Thyroid gland (tissue), 4 donors: ENCODE results near the gene TBPL2. TPM values are rescaled to one million over a fixed set of nuclear protein-coding genes. Genes with fewer than 3 reads are reported as not detected.

Experiments
- DNase-seq, 2 donors: peaks; one replicate each; pipeline ENCODE4 v3.0.0-alpha.2; 2019
- H3K27ac ChIP-seq, 3 donors: fragments of 200-600 bp; sonication (generic); 1 replicate in 2 of 3; 2 replicates in 1 of 3; pipeline ENCODE4 v1.5.1; 2016 to 2019; ENCODE audit warnings: mild to moderate bottlenecking in 1 of 3, moderate library complexity in 1 of 3
- H3K27me3 ChIP-seq: fragments of 200-600 bp; sonication (generic); one replicate; pipeline ENCODE4 v1.5.1; 2019
- H3K36me3 ChIP-seq, 2 donors: fragments of 200-600 bp; sonication (generic); one replicate each; pipeline ENCODE4 v1.5.1; 2016 to 2019
- H3K4me1 ChIP-seq, 2 donors: fragments of 200-600 bp; sonication (generic); one replicate each; pipeline ENCODE4 v1.5.1; 2017 to 2019
- H3K4me3 ChIP-seq, 3 donors: fragments of 200-600 bp; sonication (generic); replicated peaks in 1 of 3; 1 replicate in 2 of 3; 2 replicates in 1 of 3; pipeline ENCODE4 v1.5.1; 2016; ENCODE audit warnings: mild to moderate bottlenecking in 1 of 3
- H3K9me3 ChIP-seq: fragments of 200-600 bp; sonication (generic); one replicate; pipeline ENCODE4 v1.5.1; 2017
- CTCF ChIP-seq, 6 experiments: fragments of 200-600 bp in 3 of 6; fragments of 450-650 bp in 3 of 6; sonication (generic) in 3 of 6; IDR thresholded peaks; one replicate each; pipeline ENCODE4 v1.5.1; 2016 to 2019; ENCODE audit warnings: antibody characterized with exemption in 6 of 6, mild to moderate bottlenecking in 2 of 6, inconsistent platforms in 1 of 6, moderate library complexity in 1 of 6
- POLR2A ChIP-seq, 2 donors: fragments of 450-650 bp; IDR thresholded peaks; one replicate each; pipeline ENCODE4 v1.6.1; 2017; ENCODE audit warnings: antibody characterized with exemption in 2 of 2, mild to moderate bottlenecking in 2 of 2, moderate library complexity in 1 of 2
- WGBS, 2 donors: methylation state at CpG; one replicate each; pipeline ENCODE4 v1.1.5; 2017; 5-methylcytosine and 5-hydroxymethylcytosine counted together
- intact Hi-C: fragments of 100-400 bp; cut with DNase I; formaldehyde crosslinking; loops from one replicate; pipeline ENCODE4 v1.15.1; 2023
- total RNA-seq, 4 donors: library from RNA; depleted of rRNA; stranded (reverse); fragments of >200 nt; gene quantifications; one replicate each; pipeline ENCODE4 v1.2.3, GENCODE V29; 2016

The TBPL2 gene
- total RNA-seq, 4 donors from 2014 or later, result not detected

- intact Hi-C loops, result no loop called here
- peak overlapping the region in 2 of 3 donors; percentile 80 to 88 for H3K27ac ChIP-seq
- H3K4me1 ChIP-seq, result peaks cover 12 to 20% of the 10 kb centered on the region in 2 donors
- H3K36me3 ChIP-seq, result no peaks in the 10 kb centered on the region
- WGBS, 2 donors, result 12 to 15% methylated on average over 4 of the region's 4 CpGs
- TF ChIP-seq CTCF (IDR thresholded peaks at IDR 0.05) (no peak), POLR2A (IDR thresholded peaks at IDR 0.05) (no peak)
- peak overlapping the region; percentile 87 to 97 (median 95) for H3K4me3 ChIP-seq
- H3K9me3 ChIP-seq, result no peaks in the 10 kb centered on the region
- H3K27me3 ChIP-seq, result no peaks in the 10 kb centered on the region
- no peak for DNase-seq
These were observed 29.5 kb downstream of the TBPL2 start for GRCh38 chr14:55410876-55411275.

GRCh38 chr14:55404173-55404854 lies 36.1 kb downstream of the TBPL2 start:
- H3K27ac ChIP-seq, result no peak overlapping the region
- no peak overlapping the region for H3K4me3 ChIP-seq
- TF ChIP-seq CTCF (IDR thresholded peaks at IDR 0.05) (no peak), POLR2A (IDR thresholded peaks at IDR 0.05) (no peak)
- 84 to 88% methylated on average over 5 of the region's 5 CpGs for WGBS, 2 donors
- intact Hi-C loops, result no loop called here
- no peak for DNase-seq
- H3K9me3 ChIP-seq, result no peaks in the 10 kb centered on the region
- H3K4me1 ChIP-seq, result peaks cover 0 to under 1% of the 10 kb centered on the region in 2 donors
- H3K36me3 ChIP-seq, result no peaks in the 10 kb centered on the region
- H3K27me3 ChIP-seq, result no peaks in the 10 kb centered on the region

- no peak overlapping the region for H3K4me3 ChIP-seq
- intact Hi-C loops, result no loop called here
- no peak for TF ChIP-seq POLR2A (IDR thresholded peaks at IDR 0.05)
- no peak for TF ChIP-seq CTCF (IDR thresholded peaks at IDR 0.05)
- no peaks in the 10 kb centered on the region for H3K27me3 ChIP-seq
- no peaks in the 10 kb centered on the region for H3K9me3 ChIP-seq
- DNase-seq, result no peak
- H3K36me3 ChIP-seq, result no peaks in the 10 kb centered on the region
- WGBS, 2 donors, result 92 to 94% methylated on average over 6 of the region's 6 CpGs
- no peak overlapping the region for H3K27ac ChIP-seq
- peaks cover 7% of the 10 kb centered on the region in 2 donors for H3K4me1 ChIP-seq
These were observed 38.7 kb downstream of the TBPL2 start for GRCh38 chr14:55401751-55402150.

- DNase-seq, result no peak
- Histone ChIP-seq H3K36me3 (peaks cover 0 to 5% of the 10 kb centered on the region in 2 donors), H3K4me3 (no peak overlapping the region), H3K27me3 (no peaks in the 10 kb centered on the region), H3K27ac (no peak overlapping the region), H3K9me3 (no peaks in the 10 kb centered on the region), H3K4me1 (peaks cover 7% of the 10 kb centered on the region in 2 donors)
- intact Hi-C loops, result no loop called here
- no peak for TF ChIP-seq POLR2A (IDR thresholded peaks at IDR 0.05)
- TF ChIP-seq CTCF (IDR thresholded peaks at IDR 0.05), result no peak
- WGBS, 2 donors, result 90 to 92% methylated on average over 2 of the region's 2 CpGs
These were observed 40.6 kb downstream of the TBPL2 start for GRCh38 chr14:55399852-55400251.

- peak overlapping the region in 1 of 3 donors; percentile 19 for H3K27ac ChIP-seq
- WGBS, 2 donors, result 91 to 100% methylated on average over 1 of the region's 1 CpG
- peaks cover 0 to 5% of the 10 kb centered on the region in 2 donors for H3K36me3 ChIP-seq
- intact Hi-C loops, result no loop called here
- peaks cover 7% of the 10 kb centered on the region in 2 donors for H3K4me1 ChIP-seq
- no peak for DNase-seq
- H3K27me3 ChIP-seq, result no peaks in the 10 kb centered on the region
- no peak overlapping the region for H3K4me3 ChIP-seq
- TF ChIP-seq POLR2A (IDR thresholded peaks at IDR 0.05) (no peak), CTCF (IDR thresholded peaks at IDR 0.05) (no peak)
- no peaks in the 10 kb centered on the region for H3K9me3 ChIP-seq
These were observed 41.2 kb downstream of the TBPL2 start for GRCh38 chr14:55399183-55399582.
